HG03571 (cell line): ENCODE data around the gene RNF214.
"Not testable (repeated sequence)": the region's sequence is repeated elsewhere in the genome, so short reads cannot be mapped to it uniquely, and the experiment has no call there.

Experiments used
- ATAC-seq: cut with Tn5 transposase; IDR thresholded peaks from one replicate; pipeline ENCODE4 v1.9.1; 2021; ENCODE audit not compliant: unreplicated experiment

Gene RNF214

GRCh38 chr11:117197516-117198456, 34.7 kb upstream of the RNF214 start:
- ATAC-seq = no peak

GRCh38 chr11:117198613-117199012, 33.9 kb upstream of the RNF214 start:
- ATAC-seq = no peak

GRCh38 chr11:117199053-117199915, 33.2 kb upstream of the RNF214 start, which contains the start of gene TAGLN:
TSS of gene TAGLN (plus strand) at chr11:117199370. CDS start at chr11:117203014, 3,644 bp downstream.
- no peak for ATAC-seq

GRCh38 chr11:117199916-117200812, 32.3 kb upstream of the RNF214 start:
- no peak for ATAC-seq

- ATAC-seq = no peak
Observed at GRCh38 chr11:117200813-117201657, 31.4 kb upstream of the RNF214 start.

- ATAC-seq = no peak
Observed at GRCh38 chr11:117201658-117202305, 30.7 kb upstream of the RNF214 start.

GRCh38 chr11:117202386-117203068, 29.9 kb upstream of the RNF214 start:
- no peak for ATAC-seq

GRCh38 chr11:117203069-117203407, 29.4 kb upstream of the RNF214 start:
- no peak for ATAC-seq

GRCh38 chr11:117204283-117205080, 28.0 kb upstream of the RNF214 start:
- ATAC-seq = no peak

- no peak for ATAC-seq
Observed at GRCh38 chr11:117205211-117205818, 27.2 kb upstream of the RNF214 start.

GRCh38 chr11:117206111-117206510, 26.4 kb upstream of the RNF214 start:
- ATAC-seq = not testable (repeated sequence)

- ATAC-seq = not testable (repeated sequence)
Observed at GRCh38 chr11:117206859-117207258, 25.6 kb upstream of the RNF214 start.

- ATAC-seq = not testable (repeated sequence)
Observed at GRCh38 chr11:117207481-117207880, 25.0 kb upstream of the RNF214 start.

- not testable (repeated sequence) for ATAC-seq
Observed at GRCh38 chr11:117208710-117209109, 23.8 kb upstream of the RNF214 start.

GRCh38 chr11:117209351-117210125, 22.9 kb upstream of the RNF214 start:
- ATAC-seq = not testable (repeated sequence)

GRCh38 chr11:117210620-117211019, 21.9 kb upstream of the RNF214 start:
- no peak for ATAC-seq
